OCI-M2 (cell line): ENCODE results near the gene ITPR1.

Source experiments
- DNase-seq: peaks from one replicate; lab custom pipeline; 2025; ENCODE audit not compliant: unreplicated experiment; lab: John Stamatoyannopoulos, UW

The ITPR1 gene

GRCh38 chr3:4711680-4711992 is 218.5 kb downstream of the ITPR1 start:
- DNase-seq, result no peak

- DNase-seq, result no peak
Observed at GRCh38 chr3:4712109-4712508, 219.0 kb downstream of the ITPR1 start.

GRCh38 chr3:4714045-4714444 is 220.9 kb downstream of the ITPR1 start:
- no peak for DNase-seq

- no peak for DNase-seq
Observed at GRCh38 chr3:4716266-4716665, 223.1 kb downstream of the ITPR1 start.

- DNase-seq, result no peak
Observed at GRCh38 chr3:4716706-4717362, 223.7 kb downstream of the ITPR1 start.

- DNase-seq, result no peak
Observed at GRCh38 chr3:4717363-4717740, 224.2 kb downstream of the ITPR1 start.

- no peak for DNase-seq
Observed at GRCh38 chr3:4718179-4718736, 225.1 kb downstream of the ITPR1 start.

- DNase-seq, result no peak
Observed at GRCh38 chr3:4719046-4719501, 225.9 kb downstream of the ITPR1 start.

GRCh38 chr3:4720316-4721075 is 227.3 kb downstream of the ITPR1 start:
- DNase-seq, result no peak

- no peak for DNase-seq
Observed at GRCh38 chr3:4721511-4721911, 228.4 kb downstream of the ITPR1 start.

- no peak for DNase-seq
Observed at GRCh38 chr3:4722103-4722502, 229.0 kb downstream of the ITPR1 start.

- no peak for DNase-seq
Observed at GRCh38 chr3:4724051-4724629, 231.0 kb downstream of the ITPR1 start.

GRCh38 chr3:4726549-4726948 is 233.4 kb downstream of the ITPR1 start:
- DNase-seq, result no peak

GRCh38 chr3:4729061-4729973 is 236.2 kb downstream of the ITPR1 start:
- no peak for DNase-seq

GRCh38 chr3:4730719-4731118 is 237.6 kb downstream of the ITPR1 start:
- no peak for DNase-seq

GRCh38 chr3:4731543-4732111 is 238.5 kb downstream of the ITPR1 start:
- no peak for DNase-seq

- no peak for DNase-seq
Observed at GRCh38 chr3:4732925-4733324, 239.8 kb downstream of the ITPR1 start.

GRCh38 chr3:4734454-4734853 is 241.3 kb downstream of the ITPR1 start:
- DNase-seq, result no peak

GRCh38 chr3:4735243-4735642 is 242.1 kb downstream of the ITPR1 start:
- DNase-seq, result no peak

- no peak for DNase-seq
Observed at GRCh38 chr3:4736284-4736861, 243.2 kb downstream of the ITPR1 start.
